Keratinocyte (primary cell): ENCODE measurements around the gene LMAN2L.

Source experiments
- EZH2 ChIP-seq: IDR thresholded peaks from one replicate; pipeline ENCODE4 v1.6.1; 2012; ENCODE audit warnings: inconsistent platforms, mild to moderate bottlenecking, low read length, moderate library complexity
- TF ChIP-seq, protein P1 (sequence below), 3 experiments: IDR thresholded peaks in 1 of 3; conservative IDR thresholded peaks in 1 of 3; optimal IDR thresholded peaks in 1 of 3; 2 replicates in 2 of 3; 3 replicates in 1 of 3; pipeline versions ENCODE3 to v1.5.1; 2011; ENCODE audit warnings: low read length in 3 of 3, mild to moderate bottlenecking in 3 of 3, moderate library complexity in 2 of 3, control low read depth in 1 of 3, inconsistent platforms in 1 of 3; ENCODE audit not compliant: insufficient read depth in 2 of 3; ENCODE audit errors: extremely low read depth in 1 of 3

DNA sequence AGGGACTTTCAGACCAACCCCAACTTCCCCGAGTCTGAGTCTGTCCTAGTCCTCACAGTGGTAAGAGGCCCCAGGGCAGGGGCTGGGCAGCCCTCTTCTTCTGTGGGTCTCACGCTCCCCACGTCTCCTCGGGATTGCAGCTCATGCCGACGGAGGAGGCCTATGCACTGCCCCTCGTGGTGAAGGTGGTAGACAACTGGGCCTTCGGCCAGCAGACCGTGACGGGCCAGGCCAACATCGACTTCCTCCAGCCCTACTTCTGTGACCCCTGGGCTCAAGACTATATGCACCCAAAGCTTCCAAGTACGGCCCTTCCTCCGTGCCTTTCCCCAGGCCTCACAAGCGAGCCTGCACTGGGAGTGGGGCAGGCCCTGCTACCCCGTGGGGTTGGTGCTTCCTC, 44.3 kb downstream of the LMAN2L start:
- TF ChIP-seq, protein P1, sequence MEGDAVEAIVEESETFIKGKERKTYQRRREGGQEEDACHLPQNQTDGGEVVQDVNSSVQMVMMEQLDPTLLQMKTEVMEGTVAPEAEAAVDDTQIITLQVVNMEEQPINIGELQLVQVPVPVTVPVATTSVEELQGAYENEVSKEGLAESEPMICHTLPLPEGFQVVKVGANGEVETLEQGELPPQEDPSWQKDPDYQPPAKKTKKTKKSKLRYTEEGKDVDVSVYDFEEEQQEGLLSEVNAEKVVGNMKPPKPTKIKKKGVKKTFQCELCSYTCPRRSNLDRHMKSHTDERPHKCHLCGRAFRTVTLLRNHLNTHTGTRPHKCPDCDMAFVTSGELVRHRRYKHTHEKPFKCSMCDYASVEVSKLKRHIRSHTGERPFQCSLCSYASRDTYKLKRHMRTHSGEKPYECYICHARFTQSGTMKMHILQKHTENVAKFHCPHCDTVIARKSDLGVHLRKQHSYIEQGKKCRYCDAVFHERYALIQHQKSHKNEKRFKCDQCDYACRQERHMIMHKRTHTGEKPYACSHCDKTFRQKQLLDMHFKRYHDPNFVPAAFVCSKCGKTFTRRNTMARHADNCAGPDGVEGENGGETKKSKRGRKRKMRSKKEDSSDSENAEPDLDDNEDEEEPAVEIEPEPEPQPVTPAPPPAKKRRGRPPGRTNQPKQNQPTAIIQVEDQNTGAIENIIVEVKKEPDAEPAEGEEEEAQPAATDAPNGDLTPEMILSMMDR (optimal IDR thresholded peaks at IDR 0.05 in 1 of 3, IDR thresholded peaks at IDR 0.05 in 1 of 3, conservative IDR thresholded peaks at IDR 0.05 in 1 of 3; ENCODE audit: extremely low read depth in 1 of 3, insufficient read depth in 2 of 3, low read length in 3 of 3): no peak
- TF ChIP-seq EZH2: no peak
